GM12873 (cell line): ENCODE measurements around the gene RFT1.

ENCODE experiments used
- TF ChIP-seq, protein P1 (sequence below): IDR thresholded peaks from 2 replicates; pipeline ENCODE4 v1.5.1; 2012; ENCODE audit warnings: low read depth, mild to moderate bottlenecking, moderate library complexity, low read length, control low read depth; ENCODE audit not compliant: insufficient read depth; ENCODE audit errors: missing control alignments

The RFT1 gene

GRCh38 chr3:53091011-53091410 is 39.2 kb downstream of the RFT1 start:
- TF ChIP-seq, protein P1, sequence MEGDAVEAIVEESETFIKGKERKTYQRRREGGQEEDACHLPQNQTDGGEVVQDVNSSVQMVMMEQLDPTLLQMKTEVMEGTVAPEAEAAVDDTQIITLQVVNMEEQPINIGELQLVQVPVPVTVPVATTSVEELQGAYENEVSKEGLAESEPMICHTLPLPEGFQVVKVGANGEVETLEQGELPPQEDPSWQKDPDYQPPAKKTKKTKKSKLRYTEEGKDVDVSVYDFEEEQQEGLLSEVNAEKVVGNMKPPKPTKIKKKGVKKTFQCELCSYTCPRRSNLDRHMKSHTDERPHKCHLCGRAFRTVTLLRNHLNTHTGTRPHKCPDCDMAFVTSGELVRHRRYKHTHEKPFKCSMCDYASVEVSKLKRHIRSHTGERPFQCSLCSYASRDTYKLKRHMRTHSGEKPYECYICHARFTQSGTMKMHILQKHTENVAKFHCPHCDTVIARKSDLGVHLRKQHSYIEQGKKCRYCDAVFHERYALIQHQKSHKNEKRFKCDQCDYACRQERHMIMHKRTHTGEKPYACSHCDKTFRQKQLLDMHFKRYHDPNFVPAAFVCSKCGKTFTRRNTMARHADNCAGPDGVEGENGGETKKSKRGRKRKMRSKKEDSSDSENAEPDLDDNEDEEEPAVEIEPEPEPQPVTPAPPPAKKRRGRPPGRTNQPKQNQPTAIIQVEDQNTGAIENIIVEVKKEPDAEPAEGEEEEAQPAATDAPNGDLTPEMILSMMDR = no peak

DNA sequence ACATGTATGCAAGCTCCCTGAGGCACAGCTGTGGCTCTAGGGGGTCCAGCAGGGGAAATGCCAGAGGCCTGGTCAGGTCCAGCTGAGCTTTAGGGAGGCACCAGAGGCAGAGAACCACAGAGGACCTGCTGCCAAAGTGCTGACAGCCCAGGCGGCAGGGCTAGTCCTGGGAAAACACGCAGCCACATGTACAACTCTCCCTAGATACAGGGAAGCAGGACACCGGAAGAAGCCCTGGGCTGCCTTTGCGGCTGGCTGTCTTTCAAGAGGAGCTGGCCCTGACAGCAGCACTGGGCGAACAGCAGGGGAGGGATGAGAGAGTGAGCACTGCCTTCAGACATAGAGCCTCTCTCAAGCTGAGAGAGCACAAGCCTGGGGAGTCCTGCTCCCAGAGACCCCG is 40.7 kb downstream of the RFT1 start:
- TF ChIP-seq, protein P1 = no peak

DNA sequence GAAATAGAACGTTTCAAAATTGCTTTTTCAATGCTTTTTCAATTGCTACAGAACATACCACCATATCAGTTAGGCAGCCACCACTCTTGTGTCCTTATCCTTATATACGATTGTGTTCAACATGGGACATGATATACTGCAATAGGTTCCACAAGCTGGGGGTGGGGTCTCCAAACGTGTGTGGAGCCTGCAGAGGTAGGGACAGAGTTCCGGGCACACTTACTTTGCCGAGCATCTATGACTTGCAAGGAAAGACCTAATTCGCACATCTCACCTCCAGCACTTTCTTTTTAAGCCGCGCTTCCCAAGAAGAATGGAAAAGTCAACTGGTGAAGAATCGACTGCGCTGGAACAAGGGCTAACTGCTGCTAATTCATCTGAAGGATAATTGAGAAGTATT is 44.8 kb downstream of the RFT1 start:
- TF ChIP-seq, protein P1 = no peak

GRCh38 chr3:53084310-53085001 is 45.8 kb downstream of the RFT1 start:
- TF ChIP-seq, protein P1 = no peak

DNA sequence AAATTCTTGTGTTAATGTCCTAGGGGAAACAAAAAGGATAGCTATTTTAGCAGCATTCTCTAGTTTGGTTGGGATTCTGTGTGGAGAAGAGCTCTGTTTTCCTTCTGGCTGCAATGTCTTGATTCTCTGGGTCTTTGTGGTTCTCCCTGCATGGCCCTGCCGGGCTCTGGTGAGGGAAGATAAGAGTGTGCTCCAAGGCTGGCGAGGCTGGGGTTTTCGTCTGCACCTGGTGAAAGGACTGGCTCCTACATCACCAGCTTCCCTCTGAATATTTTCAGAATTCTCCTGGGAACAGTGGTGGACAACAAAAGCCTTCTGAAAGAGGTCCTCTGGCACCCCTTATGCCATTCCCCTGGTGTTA is 46.3 kb downstream of the RFT1 start:
- TF ChIP-seq, protein P1 = no peak

- TF ChIP-seq, protein P1 = no peak
Observed at GRCh38 chr3:53083521-53083920, 46.7 kb downstream of the RFT1 start.

DNA sequence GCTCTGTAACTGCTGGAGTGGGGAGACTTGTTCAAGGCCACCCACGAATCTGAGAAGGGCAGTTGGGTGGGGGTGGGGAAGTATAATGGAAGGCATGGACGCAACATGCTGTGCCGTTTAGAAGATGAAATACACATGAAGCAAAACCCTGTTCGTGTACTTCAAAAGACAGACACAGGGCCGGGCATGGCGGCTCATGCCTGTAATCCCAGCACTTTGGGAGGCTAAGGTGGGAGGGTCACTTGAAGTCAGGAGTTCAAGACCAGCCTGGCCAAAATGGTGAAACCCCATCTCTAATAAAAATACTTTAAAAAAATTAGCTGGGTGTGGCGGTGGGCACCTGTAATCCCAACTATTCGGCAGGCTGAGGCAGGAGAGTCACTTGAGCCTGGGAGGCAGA is 47.5 kb downstream of the RFT1 start:
- TF ChIP-seq, protein P1 = no peak
